Measurements from ENCODE around the gene KCNQ1.
A peak's percentile ranks its signal among the peaks of the same experiment; 100 is the strongest.

KCNQ1 gene

DNA sequence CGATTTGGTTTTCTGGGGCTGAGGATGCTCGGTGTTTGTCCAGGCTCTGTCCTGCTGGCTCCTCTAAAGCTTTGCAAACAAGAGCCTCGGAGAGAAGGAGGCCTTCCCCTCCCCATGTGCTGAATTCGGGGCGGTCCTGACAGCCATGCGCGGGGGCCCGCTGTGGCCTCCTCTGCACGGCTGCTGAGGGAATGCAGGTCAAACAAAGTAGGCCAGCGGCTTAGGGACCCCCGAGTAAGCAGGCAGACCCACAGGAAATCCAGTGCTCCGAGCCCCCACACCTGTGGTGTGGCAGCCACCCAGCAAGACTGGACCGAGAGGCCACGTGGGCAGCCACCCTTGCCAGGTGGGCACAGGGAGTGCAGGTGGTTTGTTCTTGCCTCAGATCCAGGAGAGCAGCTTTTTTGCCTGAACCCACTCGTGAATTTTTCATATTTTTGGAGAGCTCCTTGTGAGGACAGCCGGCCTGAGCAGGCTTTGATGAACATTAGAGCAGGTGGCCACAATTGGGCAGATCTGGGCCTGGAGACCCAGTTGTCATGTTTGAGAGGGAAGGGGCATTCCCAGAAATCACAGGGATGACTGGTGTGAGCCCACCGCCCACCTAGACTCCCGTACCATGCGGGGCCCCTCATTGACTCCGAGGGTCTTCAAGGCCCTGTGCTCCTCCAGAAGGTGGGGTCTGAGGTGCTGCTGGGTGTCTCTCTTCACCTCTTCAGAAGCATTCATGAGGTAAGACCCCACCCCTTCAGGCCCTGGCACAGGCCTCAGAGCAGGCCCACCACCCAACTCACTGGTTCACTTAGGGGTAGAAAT is 298.0 kb downstream of the KCNQ1 start:
- peak; percentile 28 for DNase-seq

- no peak for DNase-seq
Measured at GRCh38 chr11:2743427-2744110, 298.8 kb downstream of the KCNQ1 start.

- DNase-seq: no peak
Measured at GRCh38 chr11:2744166-2744565, 299.4 kb downstream of the KCNQ1 start.

DNA sequence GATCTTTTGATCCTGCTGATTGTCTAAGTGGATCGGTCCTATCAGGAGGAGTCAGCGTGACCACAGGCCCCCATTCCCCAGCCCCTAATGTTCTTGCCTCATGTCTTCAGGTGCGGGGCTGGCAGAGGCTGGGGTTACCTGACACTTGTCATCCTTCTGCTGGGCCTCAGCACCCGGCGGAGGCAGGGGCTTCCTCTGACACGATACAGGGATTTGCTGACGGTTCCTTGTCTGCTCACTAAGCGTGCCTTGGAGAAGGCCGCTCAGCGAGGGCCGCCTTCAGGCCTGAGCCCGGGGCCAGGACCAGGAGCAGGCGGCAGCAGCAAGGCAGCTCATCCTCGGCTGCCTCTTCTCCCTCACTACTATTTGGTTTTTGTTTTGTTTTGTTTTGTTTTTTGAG is 300.7 kb downstream of the KCNQ1 start:
- DNase-seq: no peak

DNA sequence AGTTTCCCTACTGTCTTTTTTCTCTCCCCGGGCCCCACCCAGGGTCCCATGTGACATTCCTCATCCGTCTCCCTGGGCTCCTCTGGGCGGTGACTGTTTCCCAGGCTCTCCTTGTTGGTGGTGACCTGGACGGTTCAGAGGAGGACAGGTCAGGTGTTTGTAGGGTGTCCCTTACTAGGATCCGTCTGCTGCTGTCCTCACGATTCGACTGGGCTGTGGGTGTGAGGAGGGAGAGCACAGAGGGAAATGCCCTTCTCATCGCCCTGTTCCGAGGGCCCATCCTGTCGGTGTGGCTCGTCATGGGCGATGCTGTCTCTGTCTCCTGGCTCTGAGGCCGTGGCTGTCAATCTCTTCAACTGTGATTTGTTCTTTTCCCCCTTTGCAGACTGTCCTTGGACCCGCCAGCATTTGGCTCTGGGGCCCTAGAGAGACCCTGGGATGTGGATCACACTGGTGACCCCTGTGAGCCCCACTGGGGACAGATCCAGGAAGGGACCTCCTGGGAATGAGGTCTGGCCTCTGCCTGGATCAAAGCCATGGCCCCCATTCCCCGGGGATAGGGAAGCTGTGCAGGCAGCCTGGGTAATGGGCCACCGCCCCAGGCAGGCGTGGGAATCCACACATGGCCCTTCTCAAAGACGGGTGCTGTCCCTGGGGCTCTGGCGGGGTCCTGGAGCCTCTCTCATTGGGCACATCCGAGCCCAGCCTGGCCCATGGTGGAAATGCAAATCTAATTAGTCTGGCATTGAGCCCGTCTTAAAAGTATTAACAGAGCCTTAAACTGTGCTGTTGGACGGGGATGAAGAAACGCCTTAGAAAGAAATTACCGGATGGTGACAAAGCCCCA is 301.8 kb downstream of the KCNQ1 start:
- DNase-seq: no peak

- DNase-seq: no peak
Measured at GRCh38 chr11:2747248-2748027, 302.6 kb downstream of the KCNQ1 start.

- no peak for DNase-seq
Measured at GRCh38 chr11:2748061-2748813, 303.4 kb downstream of the KCNQ1 start.

DNA sequence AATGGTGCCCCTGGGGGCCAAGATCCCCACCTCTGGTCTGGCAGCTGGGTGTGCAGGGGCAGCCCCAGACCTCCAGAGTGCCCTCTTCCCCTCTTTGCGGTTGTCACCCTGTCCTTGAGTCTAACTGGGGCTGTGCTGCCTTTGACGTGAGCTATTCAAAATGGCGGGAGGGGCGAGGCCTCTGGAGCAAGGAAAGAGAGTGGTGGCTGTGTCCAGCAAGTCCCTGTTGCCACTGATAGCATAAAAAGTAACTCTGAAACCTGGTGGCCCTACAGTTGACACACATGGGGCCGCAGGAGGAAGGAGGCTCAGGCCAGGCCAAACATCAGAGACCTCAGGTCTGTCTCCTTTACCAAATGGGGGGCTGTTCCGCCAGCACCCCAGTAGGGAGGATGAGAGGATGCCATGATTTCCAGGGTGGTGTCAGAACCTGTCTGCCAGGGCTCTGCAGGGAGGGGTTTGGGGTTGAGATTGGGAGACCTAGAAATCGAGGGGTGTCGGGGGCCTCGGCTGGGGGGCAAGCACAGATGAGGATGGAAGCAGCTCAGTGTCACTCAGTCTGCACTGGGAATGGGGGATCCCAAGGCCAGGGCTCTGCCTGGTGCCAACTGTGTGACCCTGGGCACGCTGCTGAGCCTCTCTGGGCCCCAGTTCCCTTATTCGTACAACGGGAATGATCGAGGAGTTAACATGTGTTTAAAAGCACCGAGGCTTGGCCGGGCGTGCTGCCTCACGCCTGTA is 304.2 kb downstream of the KCNQ1 start:
- DNase-seq: no peak

- DNase-seq: no peak
Measured at GRCh38 chr11:2750101-2750681, 305.4 kb downstream of the KCNQ1 start.

DNA sequence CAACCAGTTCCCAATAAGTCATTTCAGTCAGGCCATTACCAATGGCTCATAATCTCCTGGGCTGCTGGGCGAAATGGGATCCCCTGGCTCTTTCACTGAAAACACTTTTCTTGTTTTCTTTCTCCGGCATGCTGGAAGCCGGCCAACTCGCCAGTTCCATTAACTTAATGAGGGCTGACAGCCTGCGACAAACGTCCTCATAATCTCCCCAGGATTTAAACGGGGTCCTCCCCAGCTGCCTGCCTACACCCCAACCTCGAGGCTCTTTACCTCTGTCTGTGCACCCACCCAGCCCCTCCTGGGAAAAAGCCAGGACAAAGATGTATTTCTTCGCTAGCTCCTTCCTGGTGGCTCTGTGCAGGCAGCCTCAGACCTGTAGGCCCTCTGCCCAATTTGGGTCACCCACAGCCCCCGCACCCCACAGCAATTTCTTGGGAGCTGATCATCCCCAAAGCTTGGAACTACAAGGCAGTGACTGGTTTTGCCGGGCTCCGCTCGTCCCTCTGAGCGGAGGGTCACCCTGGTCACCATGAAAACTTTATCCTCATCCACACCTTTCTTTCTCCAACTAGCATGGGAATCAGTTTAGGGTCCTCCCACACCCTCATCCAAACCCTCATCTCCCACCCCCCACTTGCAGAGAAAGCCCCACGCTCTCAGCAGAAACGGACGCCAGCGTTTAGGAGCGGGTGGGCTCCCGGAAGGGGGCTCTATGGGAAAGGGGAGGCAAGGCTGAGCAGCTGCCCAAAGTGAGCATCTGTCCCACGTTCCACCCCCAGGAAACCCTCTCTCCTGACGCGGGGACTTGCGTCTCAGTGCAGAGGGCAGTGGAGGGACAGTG is 306.1 kb downstream of the KCNQ1 start:
- peak; percentile 73 for DNase-seq

- no peak for DNase-seq
Measured at GRCh38 chr11:2751523-2752203, 306.9 kb downstream of the KCNQ1 start.

DNA sequence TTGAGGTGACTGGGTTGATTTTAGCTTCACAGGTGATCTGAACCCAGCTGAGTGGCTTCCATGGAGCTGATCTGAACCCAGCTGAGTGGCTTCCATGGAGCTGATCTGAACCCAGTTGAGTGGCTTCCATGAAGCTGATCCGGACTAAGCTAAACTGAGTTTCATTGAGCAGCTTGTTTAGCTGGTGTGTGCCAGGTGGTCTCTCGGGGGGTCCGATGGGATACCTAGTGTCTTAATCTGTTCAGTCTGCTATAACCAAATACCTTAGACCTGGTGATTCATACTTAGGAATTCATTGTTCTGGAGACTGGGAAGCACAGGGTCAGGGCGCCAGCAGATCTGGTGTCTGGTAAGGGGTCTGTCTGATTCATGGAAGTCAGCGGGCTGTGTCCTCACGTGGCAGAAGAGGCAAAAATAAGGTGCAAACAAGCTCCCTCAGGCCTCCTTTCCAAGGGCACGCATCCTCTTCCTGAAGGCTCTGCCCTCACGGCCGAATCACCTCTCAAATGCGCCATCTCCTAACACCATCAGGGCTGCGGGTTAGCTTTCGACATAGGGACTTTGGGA is 307.5 kb downstream of the KCNQ1 start:
- DNase-seq: no peak

- DNase-seq: no peak
Measured at GRCh38 chr11:2752923-2753322, 308.1 kb downstream of the KCNQ1 start.

DNA sequence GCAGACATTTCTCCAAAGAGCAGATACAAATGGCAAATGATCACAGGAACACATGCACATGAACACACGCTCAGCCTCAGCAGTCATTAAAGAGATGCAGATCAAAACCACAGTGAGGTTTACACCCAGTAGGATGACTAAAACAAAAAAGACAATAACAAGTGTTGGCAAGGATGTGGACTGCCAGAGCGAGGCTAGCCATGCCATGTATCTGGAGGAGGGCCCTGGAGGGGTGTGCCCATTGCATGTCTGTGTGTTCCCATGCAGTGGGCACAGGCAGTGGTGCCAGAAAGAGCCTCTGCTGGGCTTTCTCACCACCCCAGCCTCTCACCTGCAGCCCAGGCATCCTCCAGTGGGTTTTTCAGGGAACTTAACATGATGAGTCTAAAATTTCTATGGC is 309.2 kb downstream of the KCNQ1 start:
- no peak for DNase-seq

DNA sequence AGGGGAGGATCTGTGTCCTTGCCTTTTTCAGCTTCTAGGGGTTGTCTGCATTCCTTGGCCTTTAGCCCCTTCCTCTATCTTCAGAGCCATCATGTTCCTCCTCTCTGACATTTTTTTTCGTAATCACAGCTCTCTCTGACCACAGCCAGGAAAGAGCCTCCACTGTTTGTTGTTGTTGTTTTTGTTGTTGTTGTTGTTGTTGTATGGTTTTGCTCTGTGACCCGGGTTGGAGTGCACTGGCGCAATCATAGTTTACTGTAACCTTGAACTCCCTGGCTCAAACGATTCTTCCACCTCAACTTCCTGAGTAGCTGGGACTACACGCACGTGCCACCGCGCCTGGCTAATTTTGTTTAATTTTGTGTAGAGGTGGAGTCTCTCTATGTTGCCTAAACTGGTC is 310.3 kb downstream of the KCNQ1 start:
- no peak for DNase-seq

GRCh38 chr11:2758751-2759150 is 313.9 kb downstream of the KCNQ1 start:
- DNase-seq: no peak

DNA sequence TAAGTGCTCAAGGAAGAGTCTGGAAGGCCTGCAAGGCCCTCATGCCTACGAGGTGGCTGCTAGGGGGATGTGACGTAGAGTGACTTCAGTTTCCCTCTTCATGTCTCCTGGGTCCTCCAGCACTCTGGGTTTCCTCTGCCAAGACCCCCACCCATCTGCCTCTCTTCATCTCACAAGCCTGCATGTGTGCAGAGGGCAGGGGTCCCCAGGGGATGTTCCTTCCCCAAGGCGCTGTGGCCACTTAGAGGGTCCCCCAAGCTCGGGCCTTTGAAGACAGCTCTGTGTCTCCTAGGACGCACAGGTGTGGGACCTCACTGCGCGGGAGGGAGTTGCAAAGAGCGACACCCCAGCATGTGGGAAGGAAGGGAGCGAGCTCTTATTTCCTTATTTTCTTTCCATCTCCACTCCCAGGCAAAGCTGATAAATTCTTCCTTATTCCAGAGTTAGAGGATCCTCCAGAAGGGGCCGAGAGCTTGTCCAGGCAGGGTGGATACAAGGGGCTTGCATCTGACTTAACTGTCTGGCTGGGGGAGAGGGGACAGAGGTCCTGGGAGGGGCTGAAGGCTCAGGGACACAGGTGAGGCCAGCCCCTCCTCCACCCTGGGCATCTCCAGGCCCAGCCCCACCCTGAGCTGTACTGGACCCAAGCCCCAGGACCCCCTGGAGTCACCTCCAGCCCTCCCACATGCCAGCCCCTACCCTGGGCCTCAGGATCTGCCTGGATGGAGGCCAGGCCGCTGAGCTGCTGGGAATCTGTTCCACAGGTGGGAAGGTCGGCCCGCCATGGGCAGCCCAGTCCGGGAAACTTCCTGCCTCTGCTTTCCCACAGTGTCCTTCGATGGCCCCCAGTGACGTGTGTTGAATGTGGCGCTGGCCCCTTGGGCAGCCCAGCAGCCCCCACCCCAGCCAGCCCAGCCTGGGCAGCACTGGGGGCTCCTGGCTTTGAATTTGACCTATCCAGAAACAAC is 314.7 kb downstream of the KCNQ1 start:
- DNase-seq: no peak
